Adipose tissue (tissue), 3 donors: ENCODE measurements around the gene AHCYL2. TPM values are rescaled to one million over a fixed set of nuclear protein-coding genes. Genes with fewer than 3 reads are reported as not detected.

ENCODE experiments used
- polyA plus RNA-seq, 3 donors: library from polyadenylated mRNA; stranded (reverse); fragments of 200-250 nt; gene quantifications; one replicate each; pipeline ENCODE4 v1.2.3, GENCODE V29; 2013
- donor health status: healthy with polysubstance abuse.
- donor health status: Bipolar disorder and iron deficiency.
- donor health status: healthy.

The AHCYL2 gene
- polyA plus RNA-seq, 3 donors = 4.1 to 5.8 (median 5.3) TPM

Other genes starting within 250 kb of the AHCYL2 start
- 10 to 100 TPM; 13.0 to 16.3 (median 15.3) TPM for gene TNPO3, start 169.9 kb upstream of the AHCYL2 start, polyA plus RNA-seq
- 1 to 10 TPM; 4.2 to 9.2 (median 6.1) TPM for gene TSPAN33, start 80.3 kb upstream of the AHCYL2 start, polyA plus RNA-seq
- gene SMO, start 36.4 kb upstream of the AHCYL2 start, polyA plus RNA-seq = 1 to 10 TPM; 1.9 to 4.5 (median 3.1) TPM
- under 1 TPM; 0.11 to 0.20 (median 0.16) TPM for gene STRIP2, start 209.4 kb downstream of the AHCYL2 start, polyA plus RNA-seq